GM08714 (cell line): ENCODE results near the gene CMTM8.
"Not testable (repeated sequence)": the region's sequence is repeated elsewhere in the genome, so short reads cannot be mapped to it uniquely, and the experiment has no call there.

Experiments used
- H3K4me3 ChIP-seq: fragments of 200-500 bp; sonication (Bioruptor generic); 2 replicates; pipeline ENCODE4 v1.5.1; 2014; ENCODE audit warnings: mild to moderate bottlenecking, low read length, inconsistent platforms
- ZNF274 ChIP-seq: IDR thresholded peaks from 2 replicates; pipeline ENCODE4 v1.6.1; 2012; ENCODE audit warnings: mild to moderate bottlenecking, low read depth, low read length

The CMTM8 gene, protein sequence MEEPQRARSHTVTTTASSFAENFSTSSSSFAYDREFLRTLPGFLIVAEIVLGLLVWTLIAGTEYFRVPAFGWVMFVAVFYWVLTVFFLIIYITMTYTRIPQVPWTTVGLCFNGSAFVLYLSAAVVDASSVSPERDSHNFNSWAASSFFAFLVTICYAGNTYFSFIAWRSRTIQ

DNA sequence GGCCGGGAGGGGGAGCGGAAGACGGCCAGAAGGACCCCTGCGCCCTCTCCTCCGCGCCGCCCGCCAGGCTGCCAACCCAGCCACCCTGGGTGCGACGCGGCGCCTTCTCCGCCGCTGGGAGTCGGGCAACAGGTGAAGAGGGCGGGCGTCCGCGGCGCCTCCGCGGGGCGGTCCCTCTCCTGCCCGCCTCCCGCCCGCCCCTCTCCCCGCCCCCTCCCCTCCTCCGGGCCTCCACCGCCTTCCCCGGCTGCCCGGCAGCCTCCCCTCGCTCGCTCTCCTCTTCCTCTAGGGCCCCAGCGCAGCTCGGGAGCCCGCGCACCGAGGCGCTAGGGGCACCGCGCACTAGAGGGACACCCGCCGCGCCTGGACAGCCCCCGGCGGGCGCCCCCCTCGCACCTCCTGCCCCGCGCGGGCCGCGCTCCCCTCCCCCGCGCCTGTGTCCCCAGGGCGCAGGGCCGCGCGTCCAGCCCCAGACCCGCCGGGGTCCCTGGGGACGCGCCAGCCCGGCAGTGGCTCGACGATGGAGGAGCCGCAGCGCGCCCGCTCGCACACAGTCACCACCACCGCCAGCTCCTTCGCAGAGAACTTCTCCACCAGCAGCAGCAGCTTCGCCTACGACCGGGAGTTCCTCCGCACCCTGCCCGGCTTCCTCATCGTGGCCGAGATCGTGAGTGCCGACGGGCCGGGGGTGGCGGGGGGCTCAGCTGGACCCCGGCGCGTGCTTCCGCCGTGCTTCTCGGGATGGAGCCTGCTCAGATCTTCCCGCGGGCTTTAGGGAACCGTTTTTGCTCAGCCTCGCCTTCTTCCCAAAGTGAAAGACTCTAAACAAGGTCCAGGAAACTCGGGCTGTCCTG is at the start of gene CMTM8:
CMTM8 (plus strand) TSS at position 228 of the 854 bp plus-strand sequence; CDS start at position 521, 293 bp downstream.
- TF ChIP-seq ZNF274, result no peak
- peak within 1 kb of the TSS; percentile 60 for H3K4me3 ChIP-seq

DNA sequence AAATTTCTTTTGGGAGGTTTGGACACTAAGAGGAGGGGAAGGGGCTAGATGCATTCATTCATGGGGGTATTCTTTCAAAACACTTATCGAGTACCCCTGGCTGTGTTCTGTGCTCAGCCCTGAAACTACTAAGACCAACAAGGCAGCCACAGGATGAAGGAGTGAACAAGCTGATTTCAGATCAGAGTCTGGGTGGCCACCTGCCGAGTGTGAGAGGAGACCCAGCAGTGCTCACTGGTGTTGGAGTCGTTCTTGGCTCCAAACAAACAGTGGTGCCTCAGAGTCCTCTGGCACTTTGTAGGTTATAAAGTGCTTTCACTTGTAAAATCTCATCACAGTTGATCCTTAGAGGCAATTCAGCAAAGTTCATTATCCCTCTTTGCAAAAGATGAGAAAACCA is 48.8 kb upstream of the CMTM8 start:
- TF ChIP-seq ZNF274, result no peak
- no peak overlapping the region for H3K4me3 ChIP-seq

DNA sequence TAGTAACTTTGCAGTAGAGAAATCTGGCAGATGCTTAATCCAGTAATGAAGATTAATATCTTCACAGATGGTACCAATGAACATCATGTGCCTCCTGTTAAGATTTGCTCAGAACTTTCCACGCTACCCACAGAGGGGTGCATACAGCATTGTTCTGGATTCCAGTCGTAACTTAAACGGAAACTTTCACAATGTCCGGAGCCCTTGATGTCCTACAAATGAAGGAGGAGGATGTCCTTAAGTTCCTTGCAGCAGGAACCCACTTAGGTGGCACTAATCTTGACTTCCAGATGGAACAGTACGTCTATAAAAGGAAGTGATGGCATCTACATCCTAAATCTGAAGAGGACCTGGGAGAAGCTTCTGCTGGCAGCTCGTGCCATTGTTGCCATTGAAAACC is 47.9 kb upstream of the CMTM8 start:
- not testable (repeated sequence) for H3K4me3 ChIP-seq

DNA sequence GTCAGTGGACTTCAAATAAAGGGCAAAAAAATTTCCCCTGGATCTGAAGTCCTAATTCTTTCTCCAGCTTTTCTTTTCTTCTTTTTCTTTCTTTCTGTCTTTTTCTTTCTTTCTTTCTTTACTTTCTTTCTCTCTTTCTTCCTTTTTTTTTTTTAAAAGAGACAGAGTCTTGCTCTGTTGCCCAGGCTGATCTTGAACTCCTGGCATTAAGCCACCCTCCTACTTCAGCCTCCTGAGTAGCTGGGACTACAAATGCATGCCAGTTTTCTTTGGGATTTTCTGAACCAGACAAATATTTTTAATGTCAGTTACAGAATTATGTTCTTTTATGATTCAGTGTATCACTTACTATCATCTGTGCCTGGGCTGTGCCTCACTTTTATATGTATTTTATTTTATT is 45.4 kb upstream of the CMTM8 start:
- TF ChIP-seq ZNF274, result no peak
- H3K4me3 ChIP-seq, result no peak overlapping the region

DNA sequence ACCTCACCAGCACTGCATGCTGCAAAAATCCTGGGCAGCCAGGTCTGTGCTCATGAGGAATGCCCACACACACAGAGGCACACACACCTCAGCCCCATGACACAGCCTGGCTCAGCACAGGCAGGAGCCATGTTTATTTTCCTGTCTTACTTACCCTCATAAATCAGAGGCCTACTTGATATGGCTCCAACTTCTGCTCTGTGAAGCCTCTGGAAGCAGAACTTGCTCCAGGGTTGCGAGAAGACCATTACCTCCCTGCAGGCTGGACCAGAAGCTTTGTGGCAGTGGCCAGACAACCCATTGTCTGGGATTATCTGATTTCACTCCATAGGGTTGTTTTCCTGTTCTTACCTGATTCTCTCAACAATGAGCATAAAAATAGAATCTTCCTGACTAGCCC is 43.8 kb upstream of the CMTM8 start:
- no peak for TF ChIP-seq ZNF274
- no peak overlapping the region for H3K4me3 ChIP-seq

DNA sequence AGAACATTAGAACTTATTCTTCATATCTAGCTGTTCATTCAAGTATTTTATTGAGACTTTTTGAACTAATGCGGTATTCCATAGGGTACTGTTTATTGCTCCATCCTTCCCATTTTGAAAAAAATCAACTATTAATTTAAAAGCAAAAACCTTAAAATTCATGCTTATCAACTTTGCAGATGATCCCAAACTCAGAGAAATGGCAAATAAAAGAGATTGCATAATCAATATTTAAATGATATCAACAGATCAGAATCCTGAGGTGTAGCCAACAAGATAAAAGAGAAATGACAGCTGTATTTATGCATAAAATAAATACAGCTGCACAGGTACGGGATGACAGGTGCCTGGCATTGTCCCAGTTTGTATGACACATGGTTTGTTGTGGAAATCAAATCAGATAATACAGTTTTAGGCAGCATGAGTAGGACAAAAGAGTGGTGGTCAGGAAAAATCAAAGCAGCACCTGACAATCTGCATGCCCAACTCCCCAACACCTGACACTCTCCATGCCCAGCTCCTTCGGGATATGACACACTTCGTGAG is 42.4 kb upstream of the CMTM8 start:
- no peak for TF ChIP-seq ZNF274
- H3K4me3 ChIP-seq, result no peak overlapping the region

DNA sequence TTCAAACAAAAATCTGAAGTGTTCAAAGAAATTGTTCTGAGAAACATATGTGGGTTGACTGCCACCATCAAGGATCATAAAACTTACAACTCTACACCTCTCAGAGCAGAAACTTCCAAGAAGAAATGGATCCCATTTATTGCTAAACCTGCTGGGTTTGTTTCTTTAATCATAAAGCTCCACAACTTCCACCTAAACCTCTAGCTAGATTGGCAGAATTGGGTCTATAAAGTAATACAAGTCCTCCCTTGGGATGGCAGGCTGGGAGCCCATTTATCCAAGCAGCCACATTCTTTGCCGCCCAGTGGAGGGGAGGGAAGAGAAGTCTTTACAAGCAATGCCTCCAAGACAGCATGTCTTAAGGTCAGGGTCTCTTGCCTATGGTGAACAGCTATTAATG is 40.5 kb upstream of the CMTM8 start:
- H3K4me3 ChIP-seq, result no peak overlapping the region

DNA sequence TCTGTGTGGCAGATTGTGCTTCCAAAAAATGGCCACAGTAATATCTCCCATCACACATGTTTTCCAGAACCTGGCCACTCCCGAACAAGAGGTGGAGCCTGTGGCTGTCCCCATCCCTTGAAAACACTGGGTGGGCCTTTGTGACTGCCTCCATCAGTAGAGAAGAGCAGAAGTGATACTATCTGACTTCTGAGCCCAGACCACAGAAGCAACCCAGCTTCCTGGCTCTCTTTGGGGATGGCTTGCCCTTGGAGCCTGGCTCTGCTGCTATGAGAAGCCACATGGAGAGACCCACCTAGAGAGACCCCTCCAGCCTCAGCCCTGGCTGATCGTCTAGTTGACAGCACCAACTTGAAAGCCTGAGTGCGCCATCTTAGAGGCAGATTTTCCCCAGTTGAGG is 39.8 kb upstream of the CMTM8 start:
- no peak for TF ChIP-seq ZNF274
- no peak overlapping the region for H3K4me3 ChIP-seq

More for the DNA sequence above, 40.5 kb upstream of the CMTM8 start:
- no peak for TF ChIP-seq ZNF274

DNA sequence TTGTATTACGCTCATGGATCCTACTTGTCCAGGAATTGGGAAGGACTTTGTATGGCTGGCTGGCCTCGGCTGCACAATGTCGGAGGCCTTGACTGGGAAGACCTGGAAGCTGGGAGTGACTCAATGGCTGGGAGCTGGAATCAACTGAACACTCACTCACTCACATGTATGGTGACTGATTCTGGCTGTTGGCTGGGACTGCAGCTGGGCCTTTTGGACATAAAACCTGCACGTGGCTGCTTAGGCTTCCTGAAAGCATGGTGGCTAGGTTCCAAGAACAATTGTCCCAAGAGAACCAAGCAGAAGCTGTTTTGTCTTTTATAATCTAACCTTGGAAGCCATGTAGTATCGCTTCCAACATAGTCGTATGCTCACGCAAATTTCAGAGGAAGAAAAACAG is 38.0 kb upstream of the CMTM8 start:
- H3K4me3 ChIP-seq, result no peak overlapping the region
- no peak for TF ChIP-seq ZNF274

DNA sequence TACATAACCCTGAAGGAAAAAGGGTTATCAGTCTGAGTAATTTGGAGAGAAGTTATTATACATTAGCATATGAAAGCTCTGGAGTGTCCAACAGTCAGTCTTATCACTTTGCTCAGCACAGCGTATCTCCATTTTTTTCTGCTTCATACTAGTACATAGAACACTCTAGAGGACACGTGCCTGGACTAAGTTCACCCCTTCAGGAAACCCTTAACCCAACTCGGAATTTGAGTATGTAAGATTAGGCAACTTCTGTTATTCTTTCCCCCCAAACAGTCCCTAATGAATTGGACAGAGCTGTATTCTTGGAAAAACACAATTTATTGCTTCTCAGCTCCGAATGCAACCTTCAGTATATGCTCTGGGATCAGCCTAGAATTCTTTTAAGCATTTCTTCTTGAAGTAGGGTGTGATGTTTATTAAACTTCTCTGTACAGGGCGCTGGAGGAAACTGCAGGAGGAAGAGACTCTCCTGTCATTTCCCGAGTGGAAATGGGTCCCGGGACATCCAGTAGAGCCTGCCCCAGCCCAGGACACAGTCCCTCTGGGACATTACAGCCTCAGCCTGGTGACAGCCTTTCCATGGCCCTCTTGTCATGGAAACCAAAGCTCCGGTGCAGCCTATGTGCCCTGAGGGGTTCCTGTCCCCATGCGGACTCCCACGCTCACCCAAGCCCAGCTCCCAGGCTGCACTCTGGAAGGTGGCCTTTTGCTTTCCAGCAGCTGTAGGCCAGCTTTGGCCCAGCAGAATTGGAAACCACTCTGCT is 37.3 kb upstream of the CMTM8 start:
- no peak for TF ChIP-seq ZNF274
- no peak overlapping the region for H3K4me3 ChIP-seq

DNA sequence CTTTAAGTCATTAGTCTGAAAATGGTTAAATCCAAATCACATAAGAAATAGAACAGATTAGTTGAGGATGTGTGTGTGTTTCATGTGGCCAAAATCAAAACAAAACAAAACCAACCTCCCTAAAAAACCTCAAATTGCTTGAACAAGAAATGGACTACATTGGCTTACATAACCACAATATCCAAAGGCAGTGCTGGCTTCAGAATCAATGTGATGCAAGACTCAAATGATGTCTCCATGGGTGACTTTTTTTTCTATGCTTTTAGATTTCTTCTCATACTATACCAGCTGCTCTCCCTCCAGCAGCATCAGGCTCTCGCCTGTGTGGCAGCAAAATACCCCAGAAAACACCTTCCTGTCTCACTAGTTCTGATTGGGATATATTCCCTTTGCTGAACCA is 36.0 kb upstream of the CMTM8 start:
- H3K4me3 ChIP-seq, result no peak overlapping the region
- no peak for TF ChIP-seq ZNF274

DNA sequence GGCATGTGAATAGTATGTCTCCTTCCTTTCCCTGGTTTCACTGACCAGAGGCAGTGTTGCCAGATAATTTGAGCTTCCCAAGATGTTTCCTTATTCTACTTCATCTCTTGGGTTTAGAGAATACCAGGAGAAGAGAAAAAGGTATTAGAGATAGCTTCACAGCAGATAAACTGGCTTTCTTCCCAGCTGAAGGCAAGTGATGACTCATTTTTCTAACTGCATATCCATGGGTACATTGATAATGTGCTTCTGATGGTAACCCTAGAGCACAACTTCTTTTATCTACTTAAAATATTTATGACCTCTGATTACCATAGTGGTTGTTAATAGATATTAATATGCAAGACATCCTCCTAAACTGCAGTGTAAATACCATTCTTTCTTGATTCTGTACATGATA is 34.6 kb upstream of the CMTM8 start:
- no peak for TF ChIP-seq ZNF274
- H3K4me3 ChIP-seq, result no peak overlapping the region

DNA sequence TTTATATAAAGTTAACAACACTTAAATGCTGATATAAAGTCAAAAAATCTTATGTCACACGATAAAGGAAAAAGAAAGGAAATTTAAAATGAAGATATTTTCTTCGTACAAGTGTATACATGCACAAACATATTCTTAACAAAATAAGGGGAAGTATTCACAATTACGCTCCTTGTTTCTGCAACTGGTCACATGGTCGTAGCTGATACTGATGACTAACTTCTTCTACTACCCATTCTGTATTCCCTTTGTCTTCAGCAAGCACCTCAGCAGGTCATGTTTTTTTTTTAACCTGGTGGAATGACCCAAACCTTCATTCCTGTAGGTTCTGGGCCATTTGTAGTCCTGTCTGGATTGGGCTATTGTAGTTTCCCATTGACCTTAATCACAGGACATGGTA is 30.0 kb upstream of the CMTM8 start:
- no peak overlapping the region for H3K4me3 ChIP-seq
- TF ChIP-seq ZNF274, result no peak

DNA sequence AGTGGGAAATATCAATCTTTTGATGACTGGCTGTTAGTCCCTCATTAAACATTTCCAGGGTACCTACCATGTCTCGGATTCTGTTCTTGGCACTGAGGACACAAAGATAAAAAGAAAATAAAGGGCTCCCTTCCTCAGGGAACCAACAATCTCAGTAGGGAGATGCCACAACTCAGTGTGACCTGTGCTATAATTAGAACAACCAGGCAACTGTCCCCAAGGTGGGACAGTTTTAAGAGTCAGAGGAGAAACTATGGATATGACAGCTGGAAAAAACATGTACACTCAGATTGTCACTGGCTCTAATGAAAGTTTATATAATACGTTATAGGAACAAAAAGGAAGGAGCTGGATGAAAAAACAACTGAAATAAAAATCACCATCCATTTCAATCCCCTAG is 23.3 kb upstream of the CMTM8 start:
- H3K4me3 ChIP-seq, result no peak overlapping the region
- TF ChIP-seq ZNF274, result no peak
